Psoas muscle (tissue), 8 donors: ENCODE results near the gene ADAMTS6. TPM values are rescaled to one million over a fixed set of nuclear protein-coding genes. Genes with fewer than 3 reads are reported as not detected.

Source experiments
- ATAC-seq, 4 donors: fragments of 200-7000 bp; cut with Tn5 transposase; one replicate each; pipeline ENCODE4 v1.9.1; 2020; ENCODE audit warnings: moderate library complexity in 3 of 4, mild to moderate bottlenecking in 2 of 4
- DNase-seq, 2 donors: peaks; one replicate each; pipeline ENCODE4 v3.0.0-alpha.2; 2020
- H3K27ac ChIP-seq: fragments of 200-600 bp; one replicate; pipeline ENCODE4 v1.8.0; 2022
- H3K27me3 ChIP-seq, 3 donors: fragments of 200-600 bp in 1 of 3; one replicate each; pipeline versions ENCODE4 v1.6.1 to v1.8.0; 2013 to 2022; ENCODE audit warnings: low read length in 2 of 3, mild to moderate bottlenecking in 2 of 3, moderate library complexity in 1 of 3; ENCODE audit not compliant: insufficient read depth in 3 of 3
- H3K36me3 ChIP-seq, 2 donors: fragments of 200-600 bp in 1 of 2; one replicate each; pipeline versions ENCODE4 v1.6.1 to v1.8.0; 2013 to 2022; ENCODE audit warnings: low read depth in 1 of 2, mild to moderate bottlenecking in 1 of 2, moderate library complexity in 1 of 2; ENCODE audit not compliant: insufficient read depth in 1 of 2
- H3K4me1 ChIP-seq: fragments of 200-600 bp; one replicate; pipeline ENCODE4 v1.8.0; 2022
- H3K4me3 ChIP-seq: fragments of 200-600 bp; one replicate; pipeline ENCODE4 v1.8.0; 2022; ENCODE audit warnings: mild to moderate bottlenecking
- H3K9me3 ChIP-seq: fragments of 200-600 bp; one replicate; pipeline ENCODE4 v1.8.0; 2022
- WGBS, 3 donors: extraction: QIAGEN DNeasy Blood & Tissue Kit; methylation state at CpG; one replicate each; pipeline versions ENCODE4 v1.1.6 to v1.1.7; 2013; 5-methylcytosine and 5-hydroxymethylcytosine counted together
- intact Hi-C, 2 donors: fragments of 100-400 bp; cut with DNase I; formaldehyde crosslinking; loops; one replicate each; pipeline versions ENCODE4 v1.11.0 to v1.14.2; 2022
- polyA plus RNA-seq, 3 donors: library from polyadenylated mRNA; stranded (reverse); fragments of 200-250 nt; gene quantifications; one replicate each; pipeline ENCODE4 v1.2.3, GENCODE V29; 2013
- total RNA-seq, 4 donors: library from RNA; stranded (reverse); fragmentation: NEBNext Ultra II Directional in 2 of 4; extraction: Animal tissue kit (Norgen Biotek cat#: 25700) in 2 of 4; gene quantifications; one replicate each; pipeline versions ENCODE4 v1.2.1 to v1.2.4, GENCODE V29; 2021 to 2023
- TF ChIP-seq, protein P1 (sequence below): fragments of 200-600 bp; IDR thresholded peaks from one replicate; pipeline ENCODE4 v1.8.0; 2022; ENCODE audit warnings: antibody characterized with exemption
- donor health status: healthy with polysubstance abuse.
- donor health status: DM: no; HTN: no; CAD: no; lungs with moderate emphysema.
- donor health status: Bipolar disorder and iron deficiency.
- donor health status: healthy.
- donor health status: DM: yes; HTN: yes; CAD: no.
- donor health status: DM: no; HTN: no; CAD: no.
- donor health status: DM: no; HTN: no; CAD: no.
- donor health status: DM: yes; HTN: yes; CAD: no.

Gene ADAMTS6
- total and polyA plus RNA-seq, 7 donors: 0.06 to 0.59 (median 0.24) TPM

DNA sequence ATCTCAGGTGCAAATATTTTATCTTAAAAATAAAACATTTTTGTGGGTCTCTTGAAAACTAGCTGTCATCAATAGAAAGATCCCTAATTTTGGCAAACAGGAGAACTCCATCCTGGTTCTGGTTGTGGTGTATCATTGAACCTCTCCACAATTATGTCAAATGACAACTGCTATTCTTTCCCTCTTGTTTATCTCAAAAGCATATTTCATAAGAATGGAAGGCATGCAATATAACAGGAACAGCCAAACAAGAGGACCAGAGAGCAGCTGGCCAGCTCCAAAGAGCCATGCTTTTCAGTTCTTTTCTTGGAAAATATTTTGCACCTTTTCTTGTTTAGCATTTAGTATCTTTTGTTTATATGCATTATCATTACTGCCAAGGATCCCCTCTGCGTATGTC, 125.4 kb downstream of the ADAMTS6 start:
- WGBS, 3 donors: 32 to 78% (median 40%) methylated on average over 1 of the region's 1 CpG
- no peak for DNase-seq

DNA sequence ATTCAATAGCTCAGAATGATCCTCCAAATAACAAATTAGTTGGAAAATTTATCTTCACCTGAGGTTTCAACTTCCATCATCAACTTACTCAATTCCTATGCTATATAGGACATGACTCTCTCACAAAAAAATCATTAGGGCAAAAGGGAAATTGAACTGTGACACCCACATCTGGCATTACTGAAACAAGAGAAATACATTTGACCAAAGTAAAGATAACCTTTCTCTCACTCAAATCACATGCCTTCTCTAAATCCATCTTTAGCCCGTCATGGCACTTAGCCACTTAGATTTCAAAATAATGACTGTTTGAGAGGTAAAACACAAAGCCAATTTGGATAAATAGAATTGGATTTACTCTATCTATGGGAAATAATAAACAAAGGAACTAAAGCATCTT, 126.4 kb downstream of the ADAMTS6 start:
- ATAC-seq (no peak), DNase-seq (no peak)
- no peak overlapping the region for H3K27ac ChIP-seq
- no peaks in the 10 kb centered on the region for H3K9me3 ChIP-seq
- TF ChIP-seq, protein P1, sequence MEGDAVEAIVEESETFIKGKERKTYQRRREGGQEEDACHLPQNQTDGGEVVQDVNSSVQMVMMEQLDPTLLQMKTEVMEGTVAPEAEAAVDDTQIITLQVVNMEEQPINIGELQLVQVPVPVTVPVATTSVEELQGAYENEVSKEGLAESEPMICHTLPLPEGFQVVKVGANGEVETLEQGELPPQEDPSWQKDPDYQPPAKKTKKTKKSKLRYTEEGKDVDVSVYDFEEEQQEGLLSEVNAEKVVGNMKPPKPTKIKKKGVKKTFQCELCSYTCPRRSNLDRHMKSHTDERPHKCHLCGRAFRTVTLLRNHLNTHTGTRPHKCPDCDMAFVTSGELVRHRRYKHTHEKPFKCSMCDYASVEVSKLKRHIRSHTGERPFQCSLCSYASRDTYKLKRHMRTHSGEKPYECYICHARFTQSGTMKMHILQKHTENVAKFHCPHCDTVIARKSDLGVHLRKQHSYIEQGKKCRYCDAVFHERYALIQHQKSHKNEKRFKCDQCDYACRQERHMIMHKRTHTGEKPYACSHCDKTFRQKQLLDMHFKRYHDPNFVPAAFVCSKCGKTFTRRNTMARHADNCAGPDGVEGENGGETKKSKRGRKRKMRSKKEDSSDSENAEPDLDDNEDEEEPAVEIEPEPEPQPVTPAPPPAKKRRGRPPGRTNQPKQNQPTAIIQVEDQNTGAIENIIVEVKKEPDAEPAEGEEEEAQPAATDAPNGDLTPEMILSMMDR: no peak
- intact Hi-C loops: no loop called here
- no peaks in the 10 kb centered on the region for H3K4me1 ChIP-seq
- no peaks in the 10 kb centered on the region for H3K36me3 ChIP-seq
- H3K4me3 ChIP-seq: no peak overlapping the region
- 68 to 81% (median 79%) methylated on average over 1 of the region's 1 CpG for WGBS, 3 donors
- H3K27me3 ChIP-seq: no peaks in the 10 kb centered on the region

More for the DNA sequence above, 125.4 kb downstream of the ADAMTS6 start:
- intact Hi-C loops: no loop called here
- H3K27me3 ChIP-seq: no peaks in the 10 kb centered on the region
- no peak for ATAC-seq
- no peaks in the 10 kb centered on the region for H3K9me3 ChIP-seq
- H3K27ac ChIP-seq: no peak overlapping the region
- no peaks in the 10 kb centered on the region for H3K4me1 ChIP-seq
- no peak overlapping the region for H3K4me3 ChIP-seq
- TF ChIP-seq, protein P1: no peak
- no peaks in the 10 kb centered on the region for H3K36me3 ChIP-seq

DNA sequence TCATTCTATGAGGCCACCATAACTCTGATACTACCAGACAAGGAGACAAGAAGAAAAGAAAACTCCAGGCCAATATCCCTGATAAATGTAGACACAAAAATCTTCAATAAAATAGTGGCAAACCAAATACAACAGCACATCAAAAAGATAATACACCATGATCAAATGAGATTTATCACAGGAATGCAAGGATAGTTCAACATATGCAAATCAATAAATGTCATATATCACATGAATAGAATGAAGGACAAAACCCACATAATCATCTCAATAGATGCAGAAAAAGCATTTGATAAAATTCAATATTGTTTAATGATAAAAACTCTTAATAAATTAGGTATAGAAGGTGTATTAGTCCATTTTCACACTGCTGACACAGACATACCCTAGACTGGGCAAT, 139.9 kb downstream of the ADAMTS6 start:
- TF ChIP-seq, protein P1: no peak
- no peaks in the 10 kb centered on the region for H3K4me1 ChIP-seq
- intact Hi-C loops: no loop called here

DNA sequence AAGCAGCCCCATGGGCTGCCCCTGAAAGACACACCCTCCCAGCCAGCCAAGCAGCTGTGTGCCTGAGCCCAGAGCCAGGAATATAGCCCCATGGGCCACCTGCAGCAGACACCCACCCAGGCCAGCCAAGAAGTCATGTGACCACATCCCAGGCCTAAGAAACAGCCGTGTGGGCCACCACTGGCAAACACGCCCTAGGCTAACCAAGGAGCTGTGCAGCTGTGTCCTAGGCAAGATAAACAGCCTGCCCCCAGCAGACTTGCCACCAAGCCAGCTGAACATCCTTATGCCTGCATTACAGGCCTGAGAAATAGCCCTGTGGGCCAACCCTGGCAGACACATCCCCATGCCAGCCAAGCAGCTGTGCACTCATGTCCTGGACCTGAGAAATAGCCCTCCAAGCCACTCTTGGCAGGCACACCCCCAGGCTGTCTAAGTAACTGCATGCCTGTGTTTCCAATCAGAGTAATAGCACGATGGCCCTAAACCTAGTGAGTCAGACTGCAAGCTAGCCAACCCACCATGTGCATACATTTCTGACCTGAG, 143.0 kb downstream of the ADAMTS6 start:
- intact Hi-C loops: no loop called here
- peak in 3 of 4 donors; percentile 27 to 44 (median 35) for ATAC-seq
- H3K9me3 ChIP-seq: peaks cover 13% of the 10 kb centered on the region
- H3K4me1 ChIP-seq: no peaks in the 10 kb centered on the region
- TF ChIP-seq, protein P1: no peak
- no peaks in the 10 kb centered on the region for H3K27me3 ChIP-seq
- H3K4me3 ChIP-seq: no peak overlapping the region
- WGBS, 3 donors: 32 to 46% (median 34%) methylated on average over 3 of the region's 3 CpGs
- H3K36me3 ChIP-seq: no peaks in the 10 kb centered on the region
- H3K27ac ChIP-seq: no peak overlapping the region
- DNase-seq: peak; percentile 18 to 50

More for the DNA sequence above, 139.9 kb downstream of the ADAMTS6 start:
- Histone ChIP-seq H3K4me3 (no peak overlapping the region), H3K27ac (no peak overlapping the region), H3K27me3 (no peaks in the 10 kb centered on the region), H3K36me3 (no peaks in the 10 kb centered on the region), H3K9me3 (peaks cover 13% of the 10 kb centered on the region)
- ATAC-seq (no peak), DNase-seq (no peak)

DNA sequence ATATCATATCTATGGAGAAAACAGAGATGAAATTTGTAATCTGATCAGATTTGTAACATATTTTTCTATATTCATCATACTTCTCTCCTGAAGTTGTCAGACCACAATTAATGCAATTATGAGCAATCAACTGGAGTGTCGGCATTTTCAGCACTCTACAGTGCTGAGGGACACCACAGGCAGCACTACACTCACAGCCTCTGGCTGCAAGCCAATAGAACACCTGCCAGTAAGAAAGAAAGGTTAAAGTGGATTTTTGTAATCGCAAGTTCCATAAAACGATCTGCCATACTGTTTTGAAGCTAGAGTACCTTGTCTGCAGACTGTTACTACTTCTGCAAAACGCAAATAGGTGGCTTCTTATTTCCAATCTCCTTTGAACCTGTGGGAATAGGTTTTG, 147.6 kb downstream of the ADAMTS6 start:
- WGBS, 3 donors: 62 to 77% (median 69%) methylated on average over 4 of the region's 4 CpGs
- H3K36me3 ChIP-seq: no peaks in the 10 kb centered on the region
- no peak overlapping the region for H3K4me3 ChIP-seq
- no peaks in the 10 kb centered on the region for H3K27me3 ChIP-seq
- no peaks in the 10 kb centered on the region for H3K9me3 ChIP-seq
- no peaks in the 10 kb centered on the region for H3K4me1 ChIP-seq
- DNase-seq (no peak), ATAC-seq (no peak)
- intact Hi-C loops: no loop called here
- TF ChIP-seq, protein P1: no peak
- H3K27ac ChIP-seq: no peak overlapping the region
